Vagina (tissue), 2 donors: ENCODE measurements around the gene MEDAG. TPM values are rescaled to one million over a fixed set of nuclear protein-coding genes. Genes with fewer than 3 reads are reported as not detected.

ENCODE experiments used
- DNase-seq, 2 donors: peaks; one replicate each; pipeline ENCODE4 v3.0.0-alpha.2; 2017; ENCODE audit errors: extremely low spot score in 2 of 2
- H3K27ac ChIP-seq: fragments of 200-600 bp; sonication (generic); one replicate; pipeline ENCODE4 v1.5.1; 2019
- H3K27me3 ChIP-seq: fragments of 200-600 bp; sonication (generic); one replicate; pipeline ENCODE4 v1.5.1; 2019
- H3K36me3 ChIP-seq, 2 donors: fragments of 200-600 bp; sonication (generic); one replicate each; pipeline ENCODE4 v1.5.1; 2017 to 2019
- H3K4me1 ChIP-seq: fragments of 200-600 bp; sonication (generic); one replicate; pipeline ENCODE4 v1.5.1; 2019
- H3K4me3 ChIP-seq, 2 donors: fragments of 200-600 bp; sonication (generic); 1 replicate in 1 of 2; 2 replicates in 1 of 2; pipeline ENCODE4 v1.5.1; 2016 to 2019
- H3K9me3 ChIP-seq: fragments of 200-600 bp; sonication (generic); one replicate; pipeline ENCODE4 v1.5.1; 2019
- CTCF ChIP-seq, 3 experiments: fragments of 450-650 bp in 2 of 3; fragments of 200-600 bp in 1 of 3; sonication (generic) in 1 of 3; IDR thresholded peaks; one replicate each; pipeline ENCODE4 v1.5.1; 2017 to 2019; ENCODE audit warnings: antibody characterized with exemption in 3 of 3, mild to moderate bottlenecking in 2 of 3, moderate library complexity in 2 of 3
- POLR2A ChIP-seq, 2 donors: fragments of 450-650 bp; IDR thresholded peaks; one replicate each; pipeline ENCODE4 v1.6.1; 2017; ENCODE audit warnings: antibody characterized with exemption in 2 of 2, mild to moderate bottlenecking in 2 of 2, moderate library complexity in 2 of 2
- POLR2AphosphoS5 ChIP-seq, 2 donors: sonication (generic); formaldehyde crosslinking; IDR thresholded peaks; one replicate each; pipeline ENCODE4 v1.9.0; 2017; ENCODE audit warnings: antibody characterized with exemption in 2 of 2, mild to moderate bottlenecking in 2 of 2, low read depth in 1 of 2; ENCODE audit not compliant: insufficient read depth in 1 of 2
- intact Hi-C: fragments of 100-400 bp; cut with DNase I; formaldehyde crosslinking; loops from one replicate; pipeline ENCODE4 v1.15.1; 2023
- total RNA-seq: library from RNA; depleted of rRNA; stranded (reverse); fragments of >200 nt; gene quantifications from one replicate; pipeline ENCODE4 v1.2.3, GENCODE V29; 2016

MEDAG gene
- total RNA-seq, 1 donor from 2014 or later = 46.4 TPM

- Histone ChIP-seq H3K27ac (peak overlapping the region; percentile 88), H3K27me3 (no peaks in the 10 kb centered on the region), H3K4me1 (peaks cover 48% of the 10 kb centered on the region), H3K4me3 (no peak overlapping the region), H3K36me3 (no peaks in the 10 kb centered on the region), H3K9me3 (no peaks in the 10 kb centered on the region)
- DNase-seq = no peak
- intact Hi-C loops = no loop called here
- peak; percentile 66 to 74 for TF ChIP-seq POLR2AphosphoS5 (IDR thresholded peaks at IDR 0.05; ENCODE audit: insufficient read depth in 1 of 2, low read depth in 1 of 2)
- TF ChIP-seq CTCF (IDR thresholded peaks at IDR 0.05) = peak; percentile 59 to 96 (median 89)
- no peak for TF ChIP-seq POLR2A (IDR thresholded peaks at IDR 0.05)
These were observed 40.7 kb upstream of the MEDAG start for GRCh38 chr13:30865123-30866049.

DNA sequence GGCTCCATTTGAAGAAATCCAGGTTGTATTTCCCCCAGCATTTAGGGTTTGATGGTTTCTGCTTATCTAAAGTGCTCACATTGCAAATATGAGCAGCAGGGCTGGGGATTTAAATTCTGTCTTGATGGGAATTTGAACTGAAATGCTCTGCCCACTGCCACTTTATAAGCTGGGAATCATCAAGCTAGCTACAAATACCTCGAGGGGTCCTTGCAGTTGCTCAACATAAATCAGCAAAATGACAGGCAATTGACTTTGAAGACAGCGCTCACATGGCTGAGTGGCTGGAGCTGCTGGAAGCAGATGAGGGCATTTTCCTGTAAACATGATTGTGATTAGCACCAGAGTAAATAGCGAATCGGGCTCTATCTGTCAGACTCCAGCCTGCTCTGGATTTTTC lies 39.4 kb upstream of the MEDAG start:
- peaks cover 54% of the 10 kb centered on the region for H3K4me1 ChIP-seq
- H3K27ac ChIP-seq = peak overlapping the region; percentile 88
- TF ChIP-seq CTCF (IDR thresholded peaks at IDR 0.05) (no peak), POLR2AphosphoS5 (IDR thresholded peaks at IDR 0.05; ENCODE audit: insufficient read depth in 1 of 2, low read depth in 1 of 2) (no peak), POLR2A (IDR thresholded peaks at IDR 0.05) (no peak)
- intact Hi-C loops = no loop called here
- H3K27me3 ChIP-seq = no peaks in the 10 kb centered on the region
- no peak for DNase-seq
- no peak overlapping the region for H3K4me3 ChIP-seq
- H3K9me3 ChIP-seq = no peaks in the 10 kb centered on the region
- H3K36me3 ChIP-seq = no peaks in the 10 kb centered on the region

DNA sequence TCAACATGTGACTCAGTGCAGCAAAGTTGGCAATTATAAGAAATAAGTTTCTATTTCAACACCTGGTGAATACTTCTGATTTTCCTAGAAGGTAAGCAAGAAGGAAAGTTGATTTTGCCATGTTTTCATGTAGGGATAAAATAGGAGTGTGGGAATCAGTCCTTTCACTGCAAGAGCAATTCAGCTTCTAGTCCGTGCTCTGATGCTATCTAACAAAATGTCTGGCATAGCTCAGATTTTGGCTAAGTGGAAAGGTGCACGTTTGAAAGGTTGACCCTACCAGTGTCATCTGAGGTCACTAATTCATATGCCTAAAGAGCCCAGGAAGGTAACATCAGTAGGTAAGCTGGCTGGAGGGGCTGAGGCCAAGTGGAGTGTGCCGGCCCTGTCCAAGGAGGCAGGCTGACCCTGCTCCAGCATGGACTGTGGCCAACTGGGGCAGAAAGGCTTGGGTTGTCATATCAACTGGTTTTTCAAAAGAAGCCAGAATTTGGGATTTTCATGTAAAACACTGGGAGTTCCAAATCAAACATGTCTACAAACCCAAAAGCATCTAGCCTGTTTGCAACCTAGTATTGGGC lies 38.9 kb upstream of the MEDAG start:
- H3K36me3 ChIP-seq = no peaks in the 10 kb centered on the region
- H3K4me1 ChIP-seq = peaks cover 59% of the 10 kb centered on the region
- DNase-seq = no peak
- H3K27me3 ChIP-seq = no peaks in the 10 kb centered on the region
- peak overlapping the region; percentile 88 for H3K27ac ChIP-seq
- H3K9me3 ChIP-seq = no peaks in the 10 kb centered on the region
- intact Hi-C loops = no loop called here
- H3K4me3 ChIP-seq = no peak overlapping the region
- no peak for TF ChIP-seq CTCF (IDR thresholded peaks at IDR 0.05)
- TF ChIP-seq POLR2AphosphoS5 (IDR thresholded peaks at IDR 0.05; ENCODE audit: insufficient read depth in 1 of 2, low read depth in 1 of 2) = no peak
- no peak for TF ChIP-seq POLR2A (IDR thresholded peaks at IDR 0.05)

- no peak overlapping the region for H3K4me3 ChIP-seq
- H3K27me3 ChIP-seq = no peaks in the 10 kb centered on the region
- no peak for TF ChIP-seq POLR2A (IDR thresholded peaks at IDR 0.05)
- TF ChIP-seq POLR2AphosphoS5 (IDR thresholded peaks at IDR 0.05; ENCODE audit: insufficient read depth in 1 of 2, low read depth in 1 of 2) = no peak
- no peak for TF ChIP-seq CTCF (IDR thresholded peaks at IDR 0.05)
- H3K27ac ChIP-seq = peak overlapping the region; percentile 88
- no peaks in the 10 kb centered on the region for H3K36me3 ChIP-seq
- H3K9me3 ChIP-seq = no peaks in the 10 kb centered on the region
- no peak for DNase-seq
- peaks cover 74% of the 10 kb centered on the region for H3K4me1 ChIP-seq
- intact Hi-C loops = no loop called here
These were observed 37.1 kb upstream of the MEDAG start for GRCh38 chr13:30868799-30869470.
